Stimulated activated CD8-positive, alpha-beta memory T cell treated with anti-CD3 and anti-CD28 coated beads, Interleukin-7, amount 100 ng/mL, for 4 hours (primary cell): ENCODE results near the gene LRRC42.
"Not testable (repeated sequence)": the region's sequence is repeated elsewhere in the genome, so short reads cannot be mapped to it uniquely, and the experiment has no call there.

Source experiments
- DNase-seq, 2 donors: peaks; one replicate each; pipeline ENCODE4 v3.0.0-alpha.2; 2020; ENCODE audit warnings: low read depth in 2 of 2

LRRC42 gene

DNA sequence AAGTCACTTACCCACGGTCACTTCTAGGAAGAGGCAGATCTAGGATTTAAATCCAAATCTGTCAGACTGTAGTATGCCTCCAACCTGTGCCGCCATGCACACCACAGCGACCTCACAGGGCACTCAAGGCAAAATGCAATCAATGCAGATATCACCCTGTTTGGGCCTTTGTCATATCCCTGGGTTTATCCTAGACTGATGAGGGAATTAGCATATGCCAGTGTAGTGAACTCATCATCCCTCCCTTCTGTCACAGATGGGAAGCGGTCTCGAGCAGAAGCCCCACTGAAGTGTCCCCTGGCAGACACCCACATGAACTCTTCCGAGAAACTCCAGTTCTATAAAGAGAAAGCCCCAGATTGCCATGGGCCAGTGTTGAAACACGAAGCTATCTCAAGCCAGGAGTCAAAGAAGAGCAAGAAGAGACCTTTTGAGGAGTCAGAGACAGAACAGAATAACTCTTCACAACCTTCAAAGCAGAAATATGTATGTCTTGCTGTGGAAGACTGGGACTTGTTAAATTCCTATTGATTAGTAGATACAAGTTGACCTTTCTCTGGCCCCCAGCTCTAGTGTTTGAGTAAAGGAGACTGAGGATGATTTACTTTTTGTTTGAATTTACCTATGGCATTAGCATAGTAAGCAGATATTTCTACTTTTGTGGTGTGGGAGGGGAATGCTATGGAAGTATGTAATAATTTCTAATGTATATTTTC lies 21.4 kb downstream of the LRRC42 start:
- DNase-seq, result no peak

DNA sequence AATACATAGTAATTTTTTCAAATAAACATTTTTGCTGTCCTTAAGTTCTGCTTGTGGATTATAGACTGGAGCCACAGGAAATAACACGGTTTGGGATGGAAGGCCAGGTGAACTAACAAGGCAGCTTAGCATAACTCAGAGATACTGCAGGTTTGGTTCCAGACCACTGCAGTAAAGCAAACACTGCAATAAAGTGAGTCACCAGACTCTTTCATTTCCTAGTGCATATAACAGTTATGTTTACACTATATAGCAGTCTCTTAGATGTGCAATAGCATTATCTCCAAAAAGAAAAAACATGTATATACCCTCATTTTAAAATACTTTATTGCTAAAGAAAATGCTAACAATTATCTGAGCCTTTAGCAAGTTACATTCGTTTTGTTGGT lies 22.0 kb downstream of the LRRC42 start:
- DNase-seq, result no peak

DNA sequence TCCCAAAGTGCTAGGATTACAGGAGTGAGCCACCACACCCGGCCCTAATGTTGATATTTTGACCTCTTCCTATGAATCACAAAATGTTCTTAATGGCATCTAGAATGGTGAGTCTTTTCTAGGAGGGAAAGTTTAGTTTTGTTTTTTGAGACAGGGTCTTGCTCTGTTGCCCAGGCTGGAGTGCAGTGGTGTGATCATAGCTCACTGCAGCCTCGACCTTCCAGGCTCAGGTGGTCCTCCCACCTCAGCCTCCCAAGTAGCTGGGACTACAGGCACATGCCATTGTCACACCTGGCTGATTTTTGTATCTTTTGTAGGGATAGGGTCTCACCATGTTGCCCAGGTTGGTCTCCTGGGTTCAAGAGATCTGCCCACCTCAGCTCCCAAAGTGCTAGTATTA lies 23.2 kb downstream of the LRRC42 start:
- DNase-seq, result not testable (repeated sequence)

DNA sequence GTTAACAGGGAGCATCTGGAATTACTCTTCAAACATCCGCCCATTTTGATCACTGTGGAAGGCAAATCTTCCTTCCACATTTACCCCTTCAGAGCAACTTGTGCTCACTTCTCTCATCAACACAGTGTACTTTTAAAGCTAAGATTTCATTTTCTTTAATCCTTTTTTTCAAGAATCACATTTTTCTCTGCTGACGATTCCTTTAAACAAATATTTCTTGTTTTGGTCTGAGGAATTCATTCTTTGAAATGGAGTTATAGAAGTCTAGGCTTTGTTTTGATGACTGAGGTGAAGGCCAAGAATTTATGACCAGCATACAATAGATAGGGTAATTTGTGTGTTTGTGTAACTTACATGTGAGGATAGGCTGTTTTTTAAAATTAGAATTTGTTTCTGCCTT lies 25.6 kb downstream of the LRRC42 start:
- no peak for DNase-seq

DNA sequence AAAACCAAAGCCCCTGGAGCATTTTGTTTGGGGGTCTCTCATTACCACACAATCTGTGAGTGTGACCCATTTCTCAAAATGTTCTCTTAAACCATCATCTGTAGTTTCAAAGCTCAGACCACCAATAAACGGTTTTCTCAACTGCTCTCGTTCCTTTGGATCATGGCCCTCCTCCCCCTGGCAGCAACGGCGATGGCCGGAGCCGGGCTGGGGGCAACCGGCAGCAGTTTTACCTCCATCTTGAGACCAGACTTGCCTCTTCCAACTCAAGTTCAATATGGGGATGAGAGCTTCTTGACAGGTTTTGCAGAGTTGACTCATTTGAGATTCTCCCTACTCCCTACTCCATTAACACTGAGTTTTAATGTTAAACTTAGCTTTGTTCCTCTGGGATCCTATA lies 29.7 kb downstream of the LRRC42 start:
- DNase-seq, result no peak

DNA sequence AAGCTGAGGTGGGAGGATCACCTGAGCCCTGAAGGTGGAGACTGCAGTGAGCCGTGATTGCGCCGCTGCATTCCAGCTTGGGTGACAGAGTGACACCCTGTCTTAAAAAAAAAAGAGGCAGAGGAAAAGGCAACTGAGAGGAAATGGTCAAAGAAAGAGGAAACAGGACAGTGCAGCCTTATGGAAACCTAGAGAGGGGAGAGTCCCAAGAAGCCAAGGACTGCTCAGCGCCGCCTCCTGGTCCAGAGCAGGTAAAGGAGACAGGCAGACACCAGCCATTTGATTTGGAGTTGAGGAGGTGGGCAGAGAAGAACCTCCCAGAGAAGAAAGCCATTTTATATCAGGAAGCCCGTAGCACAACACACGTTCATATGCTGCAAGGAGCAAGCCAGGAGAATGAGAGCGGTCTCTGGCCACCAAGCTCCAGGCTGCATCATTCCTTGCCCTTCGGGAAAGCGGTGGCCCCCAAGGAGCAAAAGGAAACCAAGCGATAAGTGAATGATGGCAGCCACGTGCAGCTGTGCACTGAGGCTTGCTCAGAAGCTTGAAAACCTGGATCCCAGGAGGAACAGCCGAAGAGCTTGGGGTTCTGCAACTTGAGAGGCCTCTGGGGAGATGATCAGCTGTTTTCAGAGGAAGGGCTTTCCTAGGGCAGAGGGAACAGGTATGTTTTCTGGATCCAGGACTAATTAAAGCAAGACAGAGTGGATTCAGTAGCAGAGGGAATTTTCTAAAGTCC lies 33.7 kb downstream of the LRRC42 start:
- no peak for DNase-seq

DNA sequence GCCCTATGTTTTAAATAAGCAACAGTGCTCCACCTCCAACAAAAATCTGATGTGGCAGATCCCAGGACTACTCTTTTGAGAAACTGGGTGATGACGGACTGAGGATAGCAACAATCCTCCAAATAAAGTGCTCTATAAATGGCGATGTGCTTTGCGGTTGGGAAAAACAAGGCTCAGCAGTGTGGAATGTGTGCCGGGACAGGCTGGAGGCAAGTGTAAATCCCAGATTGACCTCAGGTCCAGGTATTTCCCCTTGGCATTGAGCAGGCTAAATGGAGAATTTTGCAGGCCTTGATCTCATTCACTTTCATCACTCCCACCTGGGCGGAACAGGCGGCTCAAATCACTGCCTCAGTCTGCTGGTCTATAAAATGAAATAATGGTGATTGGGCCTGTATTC lies 35.1 kb downstream of the LRRC42 start:
- DNase-seq, result no peak

DNA sequence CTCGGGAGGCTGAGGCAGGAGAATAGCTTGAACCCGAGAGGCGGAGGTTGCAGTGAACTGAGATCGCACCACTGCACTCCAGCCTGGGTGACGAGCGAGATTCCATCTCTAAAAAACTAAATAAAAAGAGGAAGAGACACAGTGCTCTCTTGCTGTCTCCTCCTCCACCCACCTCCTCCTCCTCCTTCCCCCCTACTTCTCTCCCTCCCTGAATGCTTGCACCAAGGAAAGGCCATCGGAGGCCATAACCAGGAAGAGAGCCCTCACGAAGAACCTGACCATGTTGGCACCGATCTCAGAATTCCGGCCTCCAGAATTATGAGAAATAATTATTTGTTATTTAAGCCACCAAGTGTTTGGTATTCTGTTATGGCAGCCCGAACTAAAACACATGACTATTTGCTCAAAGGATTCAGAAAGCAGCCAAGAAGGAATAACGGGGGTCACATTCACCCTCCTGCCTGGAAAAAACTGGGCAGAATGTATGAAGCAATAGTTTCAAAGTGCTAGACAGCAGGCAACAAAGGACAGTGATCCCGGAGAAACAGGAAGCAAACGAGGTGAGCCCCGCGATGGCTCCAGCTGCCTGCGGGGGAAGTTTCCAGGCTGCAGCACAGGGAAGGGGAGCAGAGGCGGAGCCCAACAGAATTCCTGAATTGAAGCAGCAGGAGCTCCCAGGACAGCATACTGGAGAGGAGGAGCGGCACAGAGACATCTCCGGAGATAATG lies 36.0 kb downstream of the LRRC42 start:
- DNase-seq, result no peak

DNA sequence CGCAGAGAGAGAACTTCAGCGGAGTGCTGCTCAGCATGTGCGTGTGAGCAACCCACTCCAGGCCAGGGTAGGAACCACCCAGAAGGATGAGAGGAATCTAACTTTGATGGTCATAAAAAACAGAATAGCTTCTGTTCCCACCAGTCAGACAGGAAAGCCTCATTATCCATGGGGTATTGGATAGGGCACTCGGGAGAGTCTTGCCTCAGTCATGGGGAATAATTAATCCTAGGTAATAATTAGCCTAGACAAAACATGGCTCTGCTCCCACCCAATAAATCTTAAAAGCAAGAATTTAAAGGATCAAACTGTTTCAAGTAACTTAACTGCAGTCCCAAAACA lies 36.6 kb downstream of the LRRC42 start:
- no peak for DNase-seq

DNA sequence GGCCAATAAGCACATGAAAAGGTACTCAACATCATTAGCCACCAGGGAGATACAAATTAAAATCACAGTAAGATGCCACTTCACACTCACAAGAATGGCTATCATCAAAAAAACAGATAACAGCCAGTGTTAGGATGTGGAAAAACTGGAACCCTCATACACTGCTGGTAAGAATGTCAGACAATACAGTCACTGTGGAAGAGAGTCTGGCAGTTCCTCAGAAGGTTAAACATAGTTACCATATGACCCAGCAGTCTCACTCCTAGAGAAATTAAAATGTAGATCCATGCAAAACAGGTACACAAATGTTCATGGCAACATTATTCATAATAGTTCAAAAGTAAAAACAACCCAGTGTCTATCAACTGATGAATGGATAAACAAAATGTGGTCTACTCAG lies 38.6 kb downstream of the LRRC42 start:
- DNase-seq, result no peak

DNA sequence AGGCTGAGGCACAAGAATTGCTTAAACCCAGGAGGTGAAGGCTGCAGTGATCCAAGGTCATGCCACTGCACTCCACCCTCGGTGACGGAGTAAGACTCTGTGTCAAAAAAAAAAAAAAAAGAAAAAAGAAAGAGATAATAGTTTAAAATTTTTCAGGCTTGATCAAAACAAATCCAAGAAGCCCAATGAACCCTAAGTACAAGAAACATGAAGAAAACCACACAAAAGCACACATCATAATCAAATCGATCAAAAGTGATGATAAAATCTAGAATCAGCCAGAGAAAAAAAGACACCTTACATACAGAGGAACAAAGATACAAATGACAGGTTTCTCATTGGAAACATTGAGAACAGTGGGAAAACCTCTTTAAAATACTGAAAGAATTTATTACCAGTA lies 40.3 kb downstream of the LRRC42 start:
- DNase-seq, result no peak

DNA sequence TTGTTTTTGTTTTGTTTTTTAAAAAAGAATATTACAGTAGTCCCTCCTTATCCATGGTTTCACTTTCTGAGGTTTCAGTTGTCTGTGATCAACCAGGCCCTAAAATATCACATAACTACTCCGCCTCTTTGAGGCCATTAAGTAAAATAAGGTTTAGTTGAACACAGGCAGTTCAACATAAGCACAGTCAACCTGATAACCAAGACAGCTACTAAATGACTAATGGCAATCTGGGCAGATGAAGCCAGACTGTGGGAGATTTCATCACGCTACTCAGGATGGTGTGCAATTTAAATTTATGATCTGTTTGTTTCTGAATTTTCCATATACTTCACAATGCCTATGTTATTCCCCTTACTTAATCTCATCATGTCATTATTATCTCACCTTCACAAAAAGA lies 41.7 kb downstream of the LRRC42 start:
- DNase-seq, result no peak

DNA sequence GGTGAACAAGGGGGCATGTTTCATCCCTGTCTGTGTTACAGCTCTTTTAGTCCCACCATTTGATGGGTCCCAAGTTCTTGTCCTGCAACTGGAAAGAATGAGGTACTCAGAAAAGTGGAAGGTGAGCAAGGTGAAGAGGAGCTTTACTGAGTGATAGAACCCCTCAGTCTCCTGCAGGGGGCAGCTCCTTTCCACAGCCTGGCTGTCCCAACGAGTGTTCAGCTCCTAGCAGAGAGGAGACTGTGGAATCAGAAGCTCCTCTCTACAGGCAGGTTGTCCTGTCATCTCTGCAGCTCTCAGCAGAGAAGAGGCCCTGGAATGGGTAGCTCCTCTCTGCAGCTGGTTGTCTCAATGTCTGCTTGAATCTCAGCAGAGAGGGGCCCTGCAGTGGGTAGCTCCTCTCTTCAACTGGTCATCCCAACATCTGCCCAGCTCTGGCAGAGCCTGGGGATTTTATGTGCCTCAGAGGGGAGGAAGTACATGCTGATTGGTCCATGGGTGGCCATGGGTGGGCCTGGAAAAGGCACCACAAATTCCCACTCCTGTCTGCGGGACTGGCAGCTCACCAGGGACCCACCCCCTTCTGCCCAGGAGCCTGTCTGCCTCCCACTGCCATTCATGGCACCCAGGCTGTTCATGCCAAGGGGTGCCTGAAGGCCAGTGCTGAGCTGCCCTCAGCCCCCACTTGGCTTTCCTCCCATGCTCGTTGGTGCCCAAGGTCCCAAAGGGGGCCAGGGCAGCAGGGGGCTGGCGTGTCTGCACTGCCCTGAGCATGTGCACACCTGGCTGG lies 46.1 kb downstream of the LRRC42 start:
- no peak for DNase-seq

DNA sequence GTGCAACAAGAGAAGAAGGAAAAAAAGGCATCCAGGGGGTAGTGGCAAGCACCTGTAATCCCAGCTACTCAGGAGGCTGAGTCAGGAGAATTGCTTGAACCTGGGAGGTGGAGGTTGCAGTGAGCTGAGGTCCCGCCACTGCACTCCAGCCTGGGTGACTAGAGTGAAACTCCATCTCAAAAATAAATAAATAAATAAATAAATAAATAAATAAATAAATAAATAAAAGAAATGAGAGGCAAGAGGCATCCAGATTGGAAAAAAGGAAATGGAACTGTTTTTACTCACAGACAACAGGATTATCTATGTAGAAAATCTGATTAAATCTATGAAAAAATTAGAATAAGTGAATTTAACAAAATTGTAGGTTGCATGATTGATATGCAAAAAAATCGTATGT lies 48.4 kb downstream of the LRRC42 start:
- not testable (repeated sequence) for DNase-seq

DNA sequence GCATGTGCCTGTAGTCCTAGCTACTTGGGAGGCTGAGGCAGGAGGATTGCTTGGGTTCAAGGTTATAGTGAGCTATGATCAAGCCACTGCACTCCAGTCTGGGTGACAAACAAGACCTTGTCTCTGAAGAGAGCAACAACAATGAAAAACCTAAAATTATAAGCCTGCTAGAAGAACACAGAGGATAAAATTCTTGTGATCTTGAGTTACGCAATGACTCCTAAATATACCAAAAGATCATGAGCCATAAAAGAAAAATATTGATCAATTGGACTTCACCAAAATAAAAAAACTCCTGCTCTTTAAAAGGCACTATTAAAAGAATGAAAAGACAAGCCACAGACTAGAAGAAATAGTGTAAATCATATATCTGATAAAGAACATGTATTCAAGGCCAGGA lies 49.5 kb downstream of the LRRC42 start:
- DNase-seq, result no peak

DNA sequence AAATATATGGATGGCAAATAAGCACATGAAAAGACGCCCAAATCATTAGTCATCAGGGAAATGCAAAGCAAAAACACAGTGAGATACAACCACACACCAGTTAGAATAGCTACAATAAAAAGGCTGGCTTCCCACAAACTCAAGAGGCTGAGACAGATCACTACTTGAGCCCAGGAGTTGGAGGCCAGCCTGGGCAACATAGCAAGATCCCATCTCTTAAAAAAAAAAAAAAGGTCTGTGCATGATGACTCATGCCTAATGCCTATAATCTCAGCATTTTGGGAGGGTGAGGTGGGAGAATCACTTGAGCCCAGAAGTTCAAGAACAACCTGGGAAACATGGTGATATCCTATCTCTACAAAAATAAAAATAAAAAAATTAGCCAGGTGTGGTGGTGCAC lies 52.1 kb downstream of the LRRC42 start:
- DNase-seq, result no peak

DNA sequence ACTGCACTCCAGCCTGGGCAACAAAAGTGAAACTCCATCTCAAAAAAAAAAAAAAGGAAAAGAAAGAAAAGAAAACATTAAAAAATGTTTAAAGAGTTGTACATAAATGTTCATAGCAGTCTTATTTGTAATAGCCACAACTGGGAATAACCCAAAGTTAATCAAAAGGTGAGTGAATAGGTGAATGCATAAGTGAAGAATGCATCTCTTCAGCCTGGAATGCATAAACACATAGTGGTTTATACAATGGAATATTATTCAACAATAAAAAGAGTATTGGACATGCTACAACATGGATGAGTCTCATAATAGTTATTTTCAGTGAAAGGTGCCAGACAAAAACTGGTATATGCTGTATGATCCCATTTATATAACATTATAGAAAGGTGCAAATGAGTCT lies 53.8 kb downstream of the LRRC42 start:
- DNase-seq, result no peak

DNA sequence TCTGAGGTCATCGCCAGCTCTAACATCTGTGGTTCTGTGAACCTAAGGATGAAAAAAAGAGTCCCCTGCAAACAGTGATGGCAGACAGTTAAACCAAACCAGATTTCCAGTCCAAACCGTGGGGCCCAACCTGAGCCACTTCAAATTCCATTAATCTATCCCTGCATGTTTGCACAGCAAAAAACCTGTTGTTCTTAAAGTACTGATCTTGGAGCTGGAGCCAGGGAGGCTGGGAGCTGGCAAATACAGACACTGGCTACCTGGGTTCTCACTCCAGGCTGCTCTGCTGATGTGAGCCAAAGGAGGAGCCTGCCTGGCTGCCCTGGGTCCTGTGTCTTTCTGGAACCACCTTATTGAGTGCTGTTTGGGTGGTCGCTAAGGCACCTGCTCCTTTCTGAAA lies 55.4 kb downstream of the LRRC42 start:
- no peak for DNase-seq

DNA sequence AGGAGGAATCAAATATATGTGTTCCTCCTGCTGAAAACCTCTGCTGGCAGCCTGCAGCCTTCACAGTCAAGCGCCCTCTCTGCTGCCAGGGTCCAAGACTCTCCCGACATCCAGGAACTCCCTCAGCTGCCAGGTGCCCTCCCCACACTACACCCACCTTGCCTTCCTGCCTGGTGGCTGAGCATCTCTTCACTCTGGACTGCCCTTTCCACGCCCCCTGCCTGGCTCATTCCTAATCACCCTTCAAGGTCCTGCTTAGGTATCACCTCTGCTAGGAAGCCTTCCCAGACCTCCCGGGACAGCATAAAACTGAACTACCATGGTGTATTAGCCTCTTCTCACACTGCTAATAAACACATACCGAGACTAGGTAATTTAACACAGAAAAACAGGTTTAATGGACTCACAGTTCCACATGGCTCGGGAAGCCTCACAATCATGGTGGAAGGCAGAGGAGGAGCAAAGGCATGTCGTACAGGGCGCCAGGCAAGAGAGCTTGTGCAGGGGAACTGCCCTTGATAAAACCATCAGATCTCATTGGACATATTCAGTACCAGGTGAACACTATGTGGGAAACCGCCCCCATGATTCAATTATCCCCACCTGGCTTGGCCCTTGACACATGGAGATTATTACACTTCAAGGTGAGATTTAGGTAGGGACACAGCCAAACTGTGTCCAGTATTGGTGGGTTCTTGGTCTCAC lies 56.5 kb downstream of the LRRC42 start:
- no peak for DNase-seq

DNA sequence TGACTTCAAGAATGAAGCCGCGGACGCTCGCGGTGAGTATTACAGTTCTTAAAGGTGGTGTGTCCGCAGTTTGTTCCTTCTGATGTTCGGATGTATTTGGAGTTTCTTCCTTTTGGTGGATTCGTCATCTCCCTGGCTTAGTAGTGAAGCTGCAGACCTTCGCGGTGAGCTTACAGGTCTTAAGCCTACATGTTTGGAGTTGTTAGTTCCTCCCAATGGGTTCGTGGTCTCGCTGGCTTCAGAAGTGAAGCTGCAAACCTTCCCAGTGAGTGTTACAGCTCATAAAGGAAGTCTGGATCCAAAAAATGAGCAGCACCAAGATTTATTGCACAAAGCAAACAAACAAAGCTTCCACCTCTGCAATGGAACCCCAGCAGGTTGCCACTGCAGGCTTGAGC lies 57.1 kb downstream of the LRRC42 start:
- DNase-seq, result no peak

DNA sequence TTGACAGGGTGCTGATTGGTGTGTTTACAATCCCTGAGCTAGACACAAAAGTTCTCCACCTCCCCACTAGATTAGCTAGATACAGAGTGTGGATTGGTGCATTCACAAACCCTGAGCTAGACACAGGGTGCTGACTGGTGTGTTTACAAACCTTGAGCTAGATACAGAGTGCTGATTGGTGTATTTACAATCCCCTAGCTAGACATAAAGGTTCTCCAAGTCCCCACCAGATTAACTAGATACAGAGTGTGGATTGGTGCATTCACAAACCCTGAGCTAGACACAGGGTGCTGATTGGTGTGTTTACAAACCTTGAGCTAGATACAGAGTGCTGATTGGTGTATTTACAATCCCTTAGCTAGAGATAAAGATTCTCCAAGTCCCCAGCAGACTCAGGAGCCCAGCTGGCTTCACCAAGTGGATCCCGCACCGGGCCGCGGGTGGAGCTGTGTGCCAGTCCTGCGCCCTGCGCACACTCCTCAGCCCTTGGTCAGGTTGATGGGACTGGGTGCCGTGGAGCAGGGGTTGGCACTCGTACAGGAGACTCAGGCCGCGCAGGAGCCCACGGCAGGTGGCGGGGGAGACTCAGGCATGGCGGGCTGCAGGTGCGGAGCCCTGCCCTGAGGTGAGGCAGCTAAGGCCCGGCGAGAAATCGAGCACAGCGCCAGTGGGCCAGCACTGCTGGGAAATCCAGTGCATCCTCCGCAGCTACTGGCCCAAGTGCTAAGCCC lies 57.8 kb downstream of the LRRC42 start:
- not testable (repeated sequence) for DNase-seq
